ENCODE results near the gene DHDH. TPM values are rescaled to one million over a fixed set of nuclear protein-coding genes. Genes with fewer than 3 reads are reported as not detected.

The DHDH gene
- total and polyA plus RNA-seq, 2 of the 13 experiments (the other 11 are each of a cell fraction or from before 2014, with no cell fraction given) = 0.13 to 0.91 TPM

GRCh38 chr19:48970923-48971395, 37.5 kb downstream of the DHDH start (continued):
- TF ChIP-seq ONECUT2 (CRISPR knock-in tag; IDR thresholded peaks at IDR 0.05) = no peak
- no peak for TF ChIP-seq ZNF546 (CRISPR knock-in tag; conservative IDR thresholded peaks at IDR 0.05)
- TF ChIP-seq ZNF343 (CRISPR knock-in tag; IDR thresholded peaks at IDR 0.05) = no peak
- no peak for TF ChIP-seq ZNF562 (CRISPR knock-in tag; IDR thresholded peaks at IDR 0.05; ENCODE audit: borderline replicate concordance)
- no peak for TF ChIP-seq PLSCR1 (CRISPR knock-in tag; IDR thresholded peaks at IDR 0.05; ENCODE audit: borderline replicate concordance)
- TF ChIP-seq ZBTB38 (CRISPR knock-in tag; IDR thresholded peaks at IDR 0.05) = peak; percentile 83
- TF ChIP-seq ZNF136 (CRISPR knock-in tag; IDR thresholded peaks at IDR 0.05; ENCODE audit: low read depth) = no peak
- no peak for TF ChIP-seq ZNF326 (CRISPR knock-in tag; IDR thresholded peaks at IDR 0.05; ENCODE audit: borderline replicate concordance)
- peak; percentile 94 for TF ChIP-seq ZBTB33 (CRISPR knock-in tag; IDR thresholded peaks at IDR 0.05)
- no peak for TF ChIP-seq ZNF777 (CRISPR knock-in tag; IDR thresholded peaks at IDR 0.05)
- TF ChIP-seq KDM5B (CRISPR knock-in tag; IDR thresholded peaks at IDR 0.05; ENCODE audit: borderline replicate concordance) = no peak
